Liver (tissue), 9 donors: ENCODE measurements around the gene FCGBP. TPM values are rescaled to one million over a fixed set of nuclear protein-coding genes. Genes with fewer than 3 reads are reported as not detected.

Experiments used
- DNase-seq: peaks from one replicate; pipeline ENCODE4 v3.0.0-alpha.2; 2017; ENCODE audit warnings: low spot score
- H3K27ac ChIP-seq, 2 donors: one replicate each; pipeline ENCODE4 v1.7.0; 2013; ENCODE audit warnings: inconsistent platforms in 2 of 2, low read length in 2 of 2, control low read depth in 1 of 2, low read depth in 1 of 2, mild to moderate bottlenecking in 1 of 2
- H3K27me3 ChIP-seq, 4 donors: one replicate each; pipeline versions ENCODE4 v1.6.1 to v1.7.0; 2013; ENCODE audit warnings: low read length in 3 of 4, inconsistent platforms in 1 of 4, mild to moderate bottlenecking in 1 of 4, moderate library complexity in 1 of 4; ENCODE audit not compliant: control insufficient read depth in 4 of 4, insufficient read depth in 4 of 4
- H3K36me3 ChIP-seq, 4 donors: one replicate each; pipeline versions ENCODE4 v1.6.1 to v1.7.0; 2013; ENCODE audit warnings: low read length in 3 of 4, mild to moderate bottlenecking in 3 of 4, low read depth in 1 of 4, moderate library complexity in 1 of 4; ENCODE audit not compliant: control insufficient read depth in 4 of 4, insufficient read depth in 3 of 4
- H3K4me1 ChIP-seq, 4 donors: one replicate each; pipeline versions ENCODE4 v1.6.1 to v1.7.0; 2013; ENCODE audit warnings: low read length in 3 of 4, mild to moderate bottlenecking in 3 of 4, moderate library complexity in 1 of 4; ENCODE audit not compliant: control insufficient read depth in 4 of 4, insufficient read depth in 4 of 4
- H3K4me3 ChIP-seq, 3 donors: one replicate each; pipeline versions ENCODE4 v1.6.1 to v1.7.0; 2013; ENCODE audit warnings: low read length in 3 of 3, control low read depth in 1 of 3, low read depth in 1 of 3, mild to moderate bottlenecking in 1 of 3
- H3K9ac ChIP-seq, 2 donors: one replicate each; pipeline ENCODE4 v1.7.0; 2013; ENCODE audit warnings: low read length in 2 of 2, mild to moderate bottlenecking in 2 of 2, moderate library complexity in 2 of 2, control low read depth in 1 of 2, low read depth in 1 of 2
- H3K9me3 ChIP-seq, 4 donors: one replicate each; pipeline versions ENCODE4 v1.6.1 to v1.7.0; 2013; ENCODE audit warnings: low read length in 3 of 4; ENCODE audit not compliant: control insufficient read depth in 4 of 4
- EGR1 ChIP-seq, 2 donors: IDR thresholded peaks; 2 replicates each; pipeline ENCODE4 v1.6.1; 2016 to 2018; ENCODE audit warnings: antibody characterized with exemption in 2 of 2, low read depth in 2 of 2
- FOXA2 ChIP-seq: IDR thresholded peaks from 2 replicates; pipeline ENCODE4 v1.6.1; 2016; ENCODE audit warnings: antibody characterized with exemption
- GABPA ChIP-seq, 2 donors: IDR thresholded peaks in 1 of 2; conservative IDR thresholded peaks in 1 of 2; 2 replicates each; pipeline ENCODE4 v1.6.1; 2016; ENCODE audit warnings: antibody characterized with exemption in 2 of 2, mild to moderate bottlenecking in 1 of 2, moderate library complexity in 1 of 2
- HNF4A ChIP-seq, 2 donors: conservative IDR thresholded peaks; 2 replicates each; pipeline ENCODE4 v1.6.1; 2016; ENCODE audit warnings: antibody characterized with exemption in 2 of 2, mild to moderate bottlenecking in 2 of 2
- HNF4G ChIP-seq: IDR thresholded peaks from 2 replicates; pipeline ENCODE4 v1.6.1; 2016; ENCODE audit warnings: antibody characterized with exemption
- JUND ChIP-seq, 2 donors: IDR thresholded peaks; 2 replicates each; pipeline ENCODE4 v1.6.1; 2016; ENCODE audit warnings: antibody characterized with exemption in 2 of 2
- NR2F2 ChIP-seq: IDR thresholded peaks from 2 replicates; pipeline ENCODE4 v1.6.1; 2016; ENCODE audit warnings: antibody characterized with exemption
- RAD21 ChIP-seq, 2 donors: IDR thresholded peaks; 2 replicates each; pipeline ENCODE4 v1.6.1; 2016; ENCODE audit warnings: antibody characterized with exemption in 2 of 2, mild to moderate bottlenecking in 2 of 2
- RXRA ChIP-seq, 2 donors: IDR thresholded peaks; 2 replicates each; pipeline ENCODE4 v1.6.1; 2017 to 2018; ENCODE audit warnings: antibody characterized with exemption in 2 of 2, mild to moderate bottlenecking in 1 of 2
- SP1 ChIP-seq: IDR thresholded peaks from 2 replicates; pipeline ENCODE4 v1.6.1; 2018; ENCODE audit warnings: antibody characterized with exemption, mild to moderate bottlenecking
- TAF1 ChIP-seq: conservative IDR thresholded peaks from 2 replicates; pipeline ENCODE4 v1.6.1; 2016; ENCODE audit warnings: antibody characterized with exemption, mild to moderate bottlenecking
- YY1 ChIP-seq: IDR thresholded peaks from 2 replicates; pipeline ENCODE4 v1.6.1; 2016; ENCODE audit warnings: antibody characterized with exemption, mild to moderate bottlenecking
- WGBS: extraction: QIAGEN DNeasy Blood & Tissue Kit; methylation state at CpG from one replicate; pipeline ENCODE4 v1.1.7; 2013; 5-methylcytosine and 5-hydroxymethylcytosine counted together
- polyA plus RNA-seq, 2 donors: library from polyadenylated mRNA; stranded (reverse) in 1 of 2; unstranded in 1 of 2; fragments of 200-250 nt in 1 of 2; fragments of >200 nt in 1 of 2; fragmentation: Nextera tagmentation in 1 of 2; extraction: Ambion mirVana in 1 of 2; gene quantifications; one replicate each; pipeline versions ENCODE4 v1.2.1 to v1.2.3, GENCODE V29; 2013 to 2015
- total RNA-seq, 2 donors: library from RNA; depleted of rRNA; stranded (reverse); fragments of >200 nt; gene quantifications; one replicate each; pipeline ENCODE4 v1.2.3, GENCODE V29; 2014
- TF ChIP-seq, protein P1 (sequence below): IDR thresholded peaks from 2 replicates; pipeline ENCODE4 v1.6.1; 2016; ENCODE audit warnings: antibody characterized with exemption, mild to moderate bottlenecking
- TF ChIP-seq, protein P2 (sequence below): IDR thresholded peaks from 2 replicates; pipeline ENCODE4 v1.6.1; 2016; ENCODE audit warnings: antibody characterized with exemption
- TF ChIP-seq, protein P3 (sequence below): fragments of 150-350 bp; IDR thresholded peaks from 2 replicates; pipeline ENCODE4 v1.5.1; 2017; ENCODE audit warnings: improper control_type of control experiment, low read depth, low read length; ENCODE audit not compliant: missing input control
- TF ChIP-seq, protein P4 (sequence below): IDR thresholded peaks from 2 replicates; pipeline ENCODE4 v1.6.1; 2016; ENCODE audit warnings: antibody characterized with exemption
- TF ChIP-seq, protein P5 (sequence below): IDR thresholded peaks from 2 replicates; pipeline ENCODE4 v1.6.1; 2016; ENCODE audit warnings: antibody characterized with exemption
- donor health status: healthy.
- donor health status: healthy.
- donor health status: healthy.
- donor health status: healthy.
- donor health status: healthy.

FCGBP gene
- total and polyA plus RNA-seq, 4 donors = 0.08 to 32.9 (median 0.95) TPM

DNA sequence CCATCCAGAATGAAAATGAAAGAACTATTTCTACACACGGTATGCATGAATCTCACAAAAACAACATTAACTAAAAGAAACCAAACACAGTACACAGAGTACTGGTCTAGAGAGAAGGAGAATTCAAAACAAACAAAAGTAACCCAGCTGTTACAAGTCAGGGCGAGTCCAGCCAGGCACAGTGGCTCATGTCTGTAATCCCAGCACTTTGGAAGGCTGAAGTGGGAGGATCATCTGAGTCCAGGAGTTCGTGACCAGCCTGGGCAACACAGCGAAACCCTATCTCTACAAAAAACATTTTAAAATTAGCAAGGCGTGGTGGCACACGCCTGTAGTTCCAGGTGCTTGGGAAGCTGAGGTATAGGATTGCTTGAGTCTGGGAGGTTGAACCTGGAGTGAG, 34.8 kb upstream of the FCGBP start (continued):
- TF ChIP-seq, protein P1, sequence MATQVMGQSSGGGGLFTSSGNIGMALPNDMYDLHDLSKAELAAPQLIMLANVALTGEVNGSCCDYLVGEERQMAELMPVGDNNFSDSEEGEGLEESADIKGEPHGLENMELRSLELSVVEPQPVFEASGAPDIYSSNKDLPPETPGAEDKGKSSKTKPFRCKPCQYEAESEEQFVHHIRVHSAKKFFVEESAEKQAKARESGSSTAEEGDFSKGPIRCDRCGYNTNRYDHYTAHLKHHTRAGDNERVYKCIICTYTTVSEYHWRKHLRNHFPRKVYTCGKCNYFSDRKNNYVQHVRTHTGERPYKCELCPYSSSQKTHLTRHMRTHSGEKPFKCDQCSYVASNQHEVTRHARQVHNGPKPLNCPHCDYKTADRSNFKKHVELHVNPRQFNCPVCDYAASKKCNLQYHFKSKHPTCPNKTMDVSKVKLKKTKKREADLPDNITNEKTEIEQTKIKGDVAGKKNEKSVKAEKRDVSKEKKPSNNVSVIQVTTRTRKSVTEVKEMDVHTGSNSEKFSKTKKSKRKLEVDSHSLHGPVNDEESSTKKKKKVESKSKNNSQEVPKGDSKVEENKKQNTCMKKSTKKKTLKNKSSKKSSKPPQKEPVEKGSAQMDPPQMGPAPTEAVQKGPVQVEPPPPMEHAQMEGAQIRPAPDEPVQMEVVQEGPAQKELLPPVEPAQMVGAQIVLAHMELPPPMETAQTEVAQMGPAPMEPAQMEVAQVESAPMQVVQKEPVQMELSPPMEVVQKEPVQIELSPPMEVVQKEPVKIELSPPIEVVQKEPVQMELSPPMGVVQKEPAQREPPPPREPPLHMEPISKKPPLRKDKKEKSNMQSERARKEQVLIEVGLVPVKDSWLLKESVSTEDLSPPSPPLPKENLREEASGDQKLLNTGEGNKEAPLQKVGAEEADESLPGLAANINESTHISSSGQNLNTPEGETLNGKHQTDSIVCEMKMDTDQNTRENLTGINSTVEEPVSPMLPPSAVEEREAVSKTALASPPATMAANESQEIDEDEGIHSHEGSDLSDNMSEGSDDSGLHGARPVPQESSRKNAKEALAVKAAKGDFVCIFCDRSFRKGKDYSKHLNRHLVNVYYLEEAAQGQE = no peak
- TF ChIP-seq JUND (IDR thresholded peaks at IDR 0.05) (no peak), YY1 (no peak)

DNA sequence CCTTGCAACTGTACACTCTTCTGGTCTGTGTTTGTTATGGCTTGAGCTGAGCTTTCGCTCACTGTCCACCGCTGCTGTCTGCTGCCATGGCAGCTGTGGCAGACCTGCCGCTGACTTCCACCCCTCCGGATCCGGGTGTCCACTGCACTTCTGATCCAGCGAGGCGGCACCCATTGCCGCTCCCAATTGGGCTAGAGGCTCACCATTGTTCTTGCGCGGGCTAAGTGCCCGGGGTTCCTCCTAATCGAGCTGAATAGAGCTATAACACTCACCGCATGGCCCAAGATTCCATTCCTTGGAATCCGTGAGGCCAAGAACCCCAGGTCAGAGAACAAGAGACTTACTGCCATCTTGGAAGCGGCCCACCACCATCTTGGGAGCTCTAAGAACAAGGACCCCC, 34.4 kb upstream of the FCGBP start:
- Histone ChIP-seq H3K9me3 (no peaks in the 10 kb centered on the region), H3K36me3 (peaks cover under 1 to 15% (median 2%) of the 10 kb centered on the region in 4 donors), H3K9ac (no peak overlapping the region), H3K27me3 (no peaks in the 10 kb centered on the region), H3K4me3 (no peak overlapping the region), H3K27ac (no peak overlapping the region), H3K4me1 (peaks cover 4 to 22% (median 11%) of the 10 kb centered on the region in 4 donors)
- no peak for TF ChIP-seq JUND (IDR thresholded peaks at IDR 0.05)
- TF ChIP-seq RAD21 (IDR thresholded peaks at IDR 0.05) = no peak
- no peak for TF ChIP-seq EGR1 (IDR thresholded peaks at IDR 0.05; ENCODE audit: low read depth in 2 of 2)
- no peak for TF ChIP-seq RXRA (IDR thresholded peaks at IDR 0.05)
- TF ChIP-seq HNF4G = no peak
- DNase-seq = no peak
- 97% methylated on average over 15 of the region's 15 CpGs for WGBS

DNA sequence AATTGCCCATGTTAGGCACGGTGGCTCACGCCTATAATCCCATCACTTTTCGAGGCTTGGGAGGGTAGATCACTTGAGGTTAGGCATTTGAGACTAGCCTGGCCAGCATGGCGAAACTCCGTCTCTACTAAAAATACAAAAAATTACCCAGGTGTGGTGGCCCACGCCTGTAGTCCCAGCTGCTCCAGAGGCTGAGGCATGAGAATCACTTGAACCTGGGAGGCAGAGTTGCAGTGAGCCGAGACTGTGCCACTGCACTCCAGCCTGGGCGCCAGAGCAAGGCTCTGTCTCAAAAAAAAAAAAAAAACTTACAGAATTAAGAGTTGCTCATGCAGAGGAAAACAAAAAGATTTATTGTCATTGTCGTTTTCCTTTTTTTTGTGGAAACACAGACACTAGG, 33.1 kb upstream of the FCGBP start:
- no peaks in the 10 kb centered on the region for H3K27me3 ChIP-seq
- no peak overlapping the region for H3K9ac ChIP-seq
- peaks cover 0 to 4% (median 2%) of the 10 kb centered on the region in 4 donors for H3K36me3 ChIP-seq
- no peak for DNase-seq
- 95% methylated on average over 9 of the region's 9 CpGs for WGBS
- TF ChIP-seq, protein P2, sequence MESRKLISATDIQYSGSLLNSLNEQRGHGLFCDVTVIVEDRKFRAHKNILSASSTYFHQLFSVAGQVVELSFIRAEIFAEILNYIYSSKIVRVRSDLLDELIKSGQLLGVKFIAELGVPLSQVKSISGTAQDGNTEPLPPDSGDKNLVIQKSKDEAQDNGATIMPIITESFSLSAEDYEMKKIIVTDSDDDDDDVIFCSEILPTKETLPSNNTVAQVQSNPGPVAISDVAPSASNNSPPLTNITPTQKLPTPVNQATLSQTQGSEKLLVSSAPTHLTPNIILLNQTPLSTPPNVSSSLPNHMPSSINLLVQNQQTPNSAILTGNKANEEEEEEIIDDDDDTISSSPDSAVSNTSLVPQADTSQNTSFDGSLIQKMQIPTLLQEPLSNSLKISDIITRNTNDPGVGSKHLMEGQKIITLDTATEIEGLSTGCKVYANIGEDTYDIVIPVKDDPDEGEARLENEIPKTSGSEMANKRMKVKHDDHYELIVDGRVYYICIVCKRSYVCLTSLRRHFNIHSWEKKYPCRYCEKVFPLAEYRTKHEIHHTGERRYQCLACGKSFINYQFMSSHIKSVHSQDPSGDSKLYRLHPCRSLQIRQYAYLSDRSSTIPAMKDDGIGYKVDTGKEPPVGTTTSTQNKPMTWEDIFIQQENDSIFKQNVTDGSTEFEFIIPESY = no peak
- TF ChIP-seq JUND (IDR thresholded peaks at IDR 0.05) (no peak), SP1 (no peak), EGR1 (IDR thresholded peaks at IDR 0.05; ENCODE audit: low read depth in 2 of 2) (no peak), HNF4G (no peak), FOXA2 (no peak), TAF1 (no peak), GABPA (IDR thresholded peaks at IDR 0.05 in 1 of 2, conservative IDR thresholded peaks at IDR 0.05 in 1 of 2) (no peak), NR2F2 (no peak), RAD21 (IDR thresholded peaks at IDR 0.05) (no peak), HNF4A (conservative IDR thresholded peaks at IDR 0.05) (no peak)
- TF ChIP-seq, protein P3, sequence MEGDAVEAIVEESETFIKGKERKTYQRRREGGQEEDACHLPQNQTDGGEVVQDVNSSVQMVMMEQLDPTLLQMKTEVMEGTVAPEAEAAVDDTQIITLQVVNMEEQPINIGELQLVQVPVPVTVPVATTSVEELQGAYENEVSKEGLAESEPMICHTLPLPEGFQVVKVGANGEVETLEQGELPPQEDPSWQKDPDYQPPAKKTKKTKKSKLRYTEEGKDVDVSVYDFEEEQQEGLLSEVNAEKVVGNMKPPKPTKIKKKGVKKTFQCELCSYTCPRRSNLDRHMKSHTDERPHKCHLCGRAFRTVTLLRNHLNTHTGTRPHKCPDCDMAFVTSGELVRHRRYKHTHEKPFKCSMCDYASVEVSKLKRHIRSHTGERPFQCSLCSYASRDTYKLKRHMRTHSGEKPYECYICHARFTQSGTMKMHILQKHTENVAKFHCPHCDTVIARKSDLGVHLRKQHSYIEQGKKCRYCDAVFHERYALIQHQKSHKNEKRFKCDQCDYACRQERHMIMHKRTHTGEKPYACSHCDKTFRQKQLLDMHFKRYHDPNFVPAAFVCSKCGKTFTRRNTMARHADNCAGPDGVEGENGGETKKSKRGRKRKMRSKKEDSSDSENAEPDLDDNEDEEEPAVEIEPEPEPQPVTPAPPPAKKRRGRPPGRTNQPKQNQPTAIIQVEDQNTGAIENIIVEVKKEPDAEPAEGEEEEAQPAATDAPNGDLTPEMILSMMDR = no peak
- TF ChIP-seq, protein P4, sequence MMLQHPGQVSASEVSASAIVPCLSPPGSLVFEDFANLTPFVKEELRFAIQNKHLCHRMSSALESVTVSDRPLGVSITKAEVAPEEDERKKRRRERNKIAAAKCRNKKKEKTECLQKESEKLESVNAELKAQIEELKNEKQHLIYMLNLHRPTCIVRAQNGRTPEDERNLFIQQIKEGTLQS = no peak
- TF ChIP-seq, protein P5, sequence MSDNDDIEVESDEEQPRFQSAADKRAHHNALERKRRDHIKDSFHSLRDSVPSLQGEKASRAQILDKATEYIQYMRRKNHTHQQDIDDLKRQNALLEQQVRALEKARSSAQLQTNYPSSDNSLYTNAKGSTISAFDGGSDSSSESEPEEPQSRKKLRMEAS = no peak
- H3K27ac ChIP-seq = no peak overlapping the region
- H3K4me3 ChIP-seq = no peak overlapping the region
- H3K9me3 ChIP-seq = no peaks in the 10 kb centered on the region
- peaks cover 4 to 22% (median 11%) of the 10 kb centered on the region in 4 donors for H3K4me1 ChIP-seq
